ENCODE results near the gene TMEM150C.
"Not testable (repeated sequence)": the region's sequence is repeated elsewhere in the genome, so short reads cannot be mapped to it uniquely, and the experiment has no call there.

TMEM150C gene

DNA sequence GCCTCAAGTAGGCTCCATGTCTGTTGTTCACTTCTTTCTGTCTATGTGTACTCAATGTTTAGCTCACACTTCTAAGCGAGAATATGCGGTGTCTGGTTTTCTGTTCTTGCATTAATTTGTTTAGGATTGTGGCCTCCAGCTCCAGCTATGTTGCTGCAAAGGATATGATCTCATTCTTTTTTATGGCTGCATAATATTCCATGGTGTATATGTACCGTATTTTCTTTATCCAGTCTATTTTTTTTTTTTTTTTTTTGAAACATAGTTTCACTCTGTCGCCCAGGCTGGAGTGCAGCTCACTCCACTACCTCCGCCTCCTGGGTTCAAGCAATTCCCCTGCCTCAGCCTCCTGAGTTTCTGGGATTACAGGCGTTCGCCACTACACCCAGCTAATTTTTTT lies 5.7 kb upstream of the TMEM150C start:
- DNase-seq: no peak

GRCh38 chr4:82562564-82562854 lies 721 bp upstream of the TMEM150C start:
- no peak for DNase-seq

DNA sequence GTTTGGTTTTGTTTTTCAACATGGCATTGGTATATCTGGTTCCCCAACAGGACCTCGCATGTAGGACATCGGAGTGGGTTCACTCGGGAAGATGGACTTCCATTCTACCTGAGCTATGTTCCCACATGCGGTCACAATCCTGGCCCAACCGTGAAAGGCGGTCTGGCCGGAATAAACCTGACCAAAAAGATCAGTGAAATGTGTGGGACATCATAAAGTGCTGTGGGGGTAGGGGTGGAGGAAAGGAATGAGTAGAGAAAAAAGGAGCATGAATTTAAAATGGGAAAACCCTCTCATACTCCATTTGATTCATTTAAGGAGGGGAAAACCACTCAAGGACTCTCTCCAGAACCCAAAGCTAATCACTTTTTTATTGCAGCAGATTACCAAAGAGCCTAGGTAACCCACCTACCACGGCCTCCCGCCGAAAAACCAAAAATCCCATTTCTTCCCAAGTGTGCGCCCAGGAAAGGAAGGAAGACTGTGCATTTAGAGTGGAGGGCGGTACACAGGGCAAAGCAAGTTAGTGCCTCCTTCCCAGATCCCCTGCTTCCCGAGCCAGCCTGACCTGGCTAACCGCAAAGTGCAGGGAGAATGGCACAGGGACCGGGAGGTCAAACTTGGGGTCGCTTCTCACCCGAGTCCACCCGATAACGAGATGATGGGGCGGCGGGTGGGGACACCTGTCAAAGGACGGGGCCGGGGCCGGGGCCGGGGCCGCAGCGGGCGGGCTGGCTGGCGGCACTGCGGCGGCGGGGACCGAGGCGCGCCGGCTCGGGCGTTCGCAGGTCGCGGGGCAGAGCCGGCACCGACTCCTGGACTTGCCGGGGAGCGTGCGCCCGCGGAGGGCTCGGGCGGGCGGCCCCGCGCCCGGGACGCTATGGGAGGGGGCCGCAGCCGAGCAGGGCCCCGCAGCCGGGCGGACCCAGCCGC lies 669 bp downstream of the TMEM150C start:
- DNase-seq: no peak

DNA sequence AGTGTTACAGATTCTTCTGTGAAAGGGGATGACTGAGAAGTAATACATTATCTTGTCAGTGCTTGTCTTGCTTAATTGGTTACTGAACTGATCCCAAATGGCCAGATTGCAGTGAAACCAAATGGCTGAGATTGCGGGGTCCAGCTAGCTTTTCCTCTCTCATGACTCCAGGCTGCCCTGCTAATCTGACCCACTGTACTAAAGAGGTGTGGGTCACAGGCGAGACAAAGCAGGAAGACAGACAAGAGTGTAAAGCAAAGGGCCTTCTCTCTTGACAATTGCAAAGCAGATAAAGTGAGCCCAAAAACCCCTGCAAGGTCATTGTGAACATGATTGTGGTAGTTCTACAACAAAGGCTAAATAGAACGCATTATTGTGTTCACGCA lies 2.1 kb downstream of the TMEM150C start:
- no peak for DNase-seq

DNA sequence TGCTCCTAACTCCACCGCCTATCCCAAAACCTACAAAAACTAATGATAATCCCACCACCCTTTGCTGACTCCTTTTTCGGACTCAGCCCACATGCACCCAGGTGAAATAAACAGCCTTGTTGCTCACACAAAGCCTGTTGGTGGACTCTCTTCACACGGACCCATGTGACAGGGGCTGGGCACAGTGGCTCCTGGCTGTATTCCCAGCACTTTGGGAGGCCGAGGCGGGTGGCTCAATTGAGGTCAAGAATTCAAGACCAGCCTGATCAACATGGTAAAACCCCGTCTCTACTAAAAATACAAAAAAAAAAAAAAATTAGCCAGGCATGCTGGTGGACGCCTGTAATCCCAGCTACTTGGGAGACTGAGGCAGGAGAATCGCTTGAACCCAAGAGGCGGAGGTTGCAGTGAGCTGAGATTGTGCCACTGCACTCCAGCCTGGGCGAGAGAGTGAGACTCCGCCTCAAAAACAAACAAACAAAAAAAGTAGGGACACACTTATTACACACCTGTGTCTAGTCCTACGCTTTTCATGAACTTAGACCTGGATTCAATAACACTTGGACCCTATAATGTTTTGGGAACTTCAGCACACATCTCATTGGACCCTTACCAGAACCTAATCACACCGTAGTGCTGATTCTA lies 2.6 kb downstream of the TMEM150C start:
- DNase-seq: not testable (repeated sequence)

GRCh38 chr4:82555276-82555675 lies 6.5 kb downstream of the TMEM150C start:
- no peak for DNase-seq

GRCh38 chr4:82553020-82553419 lies 8.8 kb downstream of the TMEM150C start:
- no peak for DNase-seq

DNA sequence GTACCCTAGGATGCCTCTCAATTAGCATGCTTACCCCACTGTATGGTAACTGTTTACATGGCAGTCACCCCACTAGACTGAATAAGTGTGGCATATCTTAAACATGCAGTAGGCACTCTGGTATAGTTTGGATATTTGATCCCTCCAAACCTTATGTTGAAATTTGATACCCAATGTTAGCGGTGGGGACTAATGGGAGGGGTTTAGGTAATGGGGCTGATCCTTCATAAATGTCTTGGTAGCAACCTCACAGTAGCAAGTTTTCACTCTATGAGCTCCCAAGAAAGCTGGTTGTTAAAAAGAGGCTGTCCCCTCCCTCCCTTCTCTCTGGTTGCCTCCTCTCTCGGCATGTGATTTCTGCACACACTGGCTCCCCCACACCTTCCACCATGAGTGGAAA lies 10.1 kb downstream of the TMEM150C start:
- no peak for DNase-seq

DNA sequence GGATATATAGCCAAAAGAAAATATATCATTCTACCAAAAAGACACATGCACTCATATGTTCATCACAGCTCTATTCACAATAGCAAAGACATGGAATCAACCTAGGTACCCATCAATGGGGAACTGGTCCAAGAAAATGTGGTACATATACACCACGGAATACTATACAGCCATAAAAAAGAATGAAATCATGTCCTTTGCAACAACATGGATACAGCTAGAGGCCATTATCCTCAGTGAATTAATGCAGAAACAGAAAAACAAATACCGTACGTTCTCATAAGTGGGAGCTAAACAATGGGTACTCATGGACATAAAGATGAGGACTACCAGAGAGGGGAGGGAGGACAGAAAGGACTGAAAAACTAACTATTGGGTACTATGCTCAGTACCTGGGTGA lies 13.9 kb downstream of the TMEM150C start:
- DNase-seq: not testable (repeated sequence)

DNA sequence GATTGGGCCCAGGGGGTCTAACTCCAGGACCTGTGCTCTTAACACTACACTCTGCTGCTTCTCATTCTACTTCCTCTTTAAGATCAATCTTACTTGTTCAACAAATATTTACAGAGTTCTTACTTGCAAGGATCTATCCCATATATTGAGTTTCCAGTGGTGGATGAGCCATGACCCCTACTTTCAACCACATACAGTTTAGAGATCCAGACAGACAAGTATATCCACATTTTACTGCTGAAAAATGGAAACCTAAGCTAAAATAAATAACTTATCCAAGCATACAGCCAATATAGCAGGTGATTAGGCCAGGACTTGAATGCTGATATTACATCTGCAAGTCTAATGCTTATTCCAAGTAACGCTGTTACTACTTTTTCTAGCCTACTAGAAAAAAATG lies 18.7 kb downstream of the TMEM150C start:
- no peak for DNase-seq

DNA sequence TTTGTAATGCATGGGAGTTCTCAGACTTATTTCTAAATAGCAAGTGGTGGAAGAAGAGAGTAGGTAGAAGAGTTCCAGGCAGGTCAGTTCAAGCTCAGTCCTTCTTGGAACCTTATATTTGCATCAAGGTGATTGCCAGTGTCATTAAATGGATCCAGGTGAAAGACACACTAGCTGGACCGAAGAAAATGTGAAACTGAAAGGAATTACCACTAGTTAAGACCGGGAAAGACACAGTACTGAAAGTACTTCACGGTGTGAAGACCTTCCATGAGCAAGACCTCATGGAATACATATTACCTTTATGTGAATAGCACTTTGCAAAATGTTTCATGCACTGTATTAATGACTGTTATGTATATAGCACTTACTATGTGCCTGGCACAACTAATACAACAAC lies 19.1 kb downstream of the TMEM150C start:
- no peak for DNase-seq

- no peak for DNase-seq
These were observed 32.5 kb downstream of the TMEM150C start for GRCh38 chr4:82529322-82529721.

DNA sequence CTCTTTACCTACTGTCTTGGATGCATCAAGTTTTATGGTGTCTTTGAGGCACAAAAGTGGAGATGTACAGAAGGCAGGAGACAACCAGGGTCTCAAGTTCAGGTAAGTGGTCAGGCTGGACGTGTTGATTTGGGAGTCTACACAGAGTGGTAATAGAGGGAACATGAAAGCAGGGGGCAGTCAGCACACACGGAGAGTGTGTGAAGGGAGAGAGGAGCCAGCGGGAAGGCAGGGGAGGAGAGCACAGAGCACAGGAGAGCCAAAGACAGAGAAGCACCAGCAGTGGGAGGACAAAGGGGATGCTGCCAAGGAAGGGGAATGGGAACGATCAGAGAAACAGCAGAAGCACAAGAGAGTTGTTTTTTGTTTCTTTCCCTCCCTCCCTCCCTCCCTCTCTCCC lies 32.9 kb downstream of the TMEM150C start:
- DNase-seq: no peak

DNA sequence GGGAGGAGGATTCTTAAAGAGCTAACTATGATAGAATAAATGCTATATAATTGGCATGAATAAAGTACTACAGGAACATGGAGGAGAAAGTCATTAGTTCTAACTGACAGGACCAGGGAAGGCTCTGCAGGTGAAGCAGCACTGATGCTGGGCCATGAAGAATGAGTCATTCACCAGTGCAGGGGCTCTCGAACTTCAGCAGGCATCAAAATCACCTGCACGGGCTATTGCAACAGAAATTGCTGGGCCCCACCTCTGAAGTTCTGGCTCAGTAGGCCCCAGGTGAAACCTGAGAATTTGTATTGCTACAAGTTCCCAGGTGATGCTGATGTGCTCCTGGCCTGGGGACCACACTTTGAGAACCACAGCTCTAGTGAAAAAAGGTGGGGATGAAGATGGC lies 33.7 kb downstream of the TMEM150C start:
- no peak for DNase-seq

DNA sequence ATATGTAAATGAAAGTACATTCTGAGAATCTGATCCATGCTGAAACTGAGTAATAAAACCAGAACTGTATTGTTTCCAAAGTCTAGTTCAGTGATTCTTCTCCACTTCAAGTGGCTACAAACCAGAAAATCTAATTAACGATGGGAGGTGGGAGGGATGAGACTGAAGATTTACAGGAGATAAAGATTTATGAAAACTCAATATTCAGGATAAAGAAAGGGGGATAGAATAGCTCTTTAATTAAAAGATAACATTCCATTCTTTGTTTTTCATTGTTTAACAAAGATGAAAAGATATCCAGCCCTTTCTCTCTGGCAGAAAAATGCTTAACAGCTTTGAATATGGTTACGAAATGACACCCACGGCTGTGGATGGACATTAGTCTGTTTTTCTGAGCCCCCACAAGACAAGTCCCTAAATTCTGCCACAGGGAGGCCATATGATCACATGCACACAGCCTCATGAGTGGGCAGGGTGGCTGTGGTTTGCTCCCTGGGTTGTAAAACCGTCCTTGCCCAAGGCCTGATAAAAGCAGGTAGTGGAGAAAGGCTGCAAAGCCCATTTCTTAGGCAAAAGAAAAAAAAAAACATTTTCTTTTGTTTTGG lies 36.4 kb downstream of the TMEM150C start:
- no peak for DNase-seq

GRCh38 chr4:82524570-82525152 lies 37.1 kb downstream of the TMEM150C start:
- no peak for DNase-seq

GRCh38 chr4:82523179-82523578 lies 38.6 kb downstream of the TMEM150C start:
- no peak for DNase-seq

DNA sequence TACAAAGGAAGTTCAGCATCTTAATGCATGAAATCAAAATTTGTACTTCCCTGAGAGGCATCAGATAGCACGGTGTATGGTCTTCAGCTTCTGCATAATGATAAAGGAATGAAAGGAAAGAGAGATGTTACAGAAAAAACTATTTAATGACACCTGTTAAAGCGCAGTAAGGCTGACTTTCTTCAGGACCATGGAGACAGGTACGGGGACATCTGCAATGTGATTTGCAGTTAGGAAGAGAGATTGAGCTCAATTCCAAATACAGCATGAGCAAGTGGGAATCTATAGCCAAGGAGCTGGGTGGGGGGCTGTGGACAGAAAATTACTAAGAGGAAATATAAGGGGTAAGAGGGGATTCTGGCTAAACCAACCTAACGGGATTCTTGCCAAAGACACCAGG lies 39.3 kb downstream of the TMEM150C start:
- DNase-seq: no peak

GRCh38 chr4:82521283-82521682 lies 40.5 kb downstream of the TMEM150C start:
- DNase-seq: no peak

DNA sequence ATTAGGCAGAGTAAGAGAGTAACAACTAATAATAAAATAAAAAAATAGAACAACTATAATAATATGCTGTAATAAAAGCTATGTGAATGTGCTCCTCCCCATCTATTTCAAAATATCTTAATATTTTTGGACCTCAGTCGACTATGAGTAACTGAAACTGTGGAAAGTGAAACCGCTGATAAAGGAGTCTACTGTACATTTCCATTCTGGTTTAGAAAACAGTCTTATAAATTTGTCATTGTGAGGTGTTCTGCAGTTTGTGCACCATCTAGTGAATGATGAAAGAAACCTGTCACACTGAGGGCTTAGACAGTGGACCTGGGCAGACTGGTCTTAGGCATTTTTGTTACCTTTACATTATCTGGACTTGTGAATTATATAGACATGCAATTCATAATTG lies 42.0 kb downstream of the TMEM150C start:
- no peak for DNase-seq

GRCh38 chr4:82519072-82519471 lies 42.7 kb downstream of the TMEM150C start:
- no peak for DNase-seq

DNA sequence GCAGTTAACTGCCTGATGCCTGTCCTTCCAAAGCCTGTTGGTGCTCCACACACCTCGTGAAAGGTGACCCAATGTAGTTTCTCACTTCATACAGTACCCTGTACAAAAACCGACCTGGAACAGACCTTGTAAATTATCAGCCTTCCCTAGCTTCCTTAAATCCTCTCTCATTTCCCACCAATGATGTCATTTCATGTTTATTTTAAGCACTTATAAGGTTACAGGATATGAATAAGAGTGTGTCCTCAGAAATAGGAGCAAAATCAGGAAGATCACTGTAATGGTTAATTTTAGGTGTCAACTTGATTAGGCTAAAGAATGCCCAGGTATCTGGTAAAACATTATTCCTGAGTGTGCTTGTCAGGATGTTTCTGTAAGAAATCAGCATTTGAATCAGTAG lies 44.7 kb downstream of the TMEM150C start:
- no peak for DNase-seq

- no peak for DNase-seq
These were observed 46.1 kb downstream of the TMEM150C start for GRCh38 chr4:82515705-82516104.

DNA sequence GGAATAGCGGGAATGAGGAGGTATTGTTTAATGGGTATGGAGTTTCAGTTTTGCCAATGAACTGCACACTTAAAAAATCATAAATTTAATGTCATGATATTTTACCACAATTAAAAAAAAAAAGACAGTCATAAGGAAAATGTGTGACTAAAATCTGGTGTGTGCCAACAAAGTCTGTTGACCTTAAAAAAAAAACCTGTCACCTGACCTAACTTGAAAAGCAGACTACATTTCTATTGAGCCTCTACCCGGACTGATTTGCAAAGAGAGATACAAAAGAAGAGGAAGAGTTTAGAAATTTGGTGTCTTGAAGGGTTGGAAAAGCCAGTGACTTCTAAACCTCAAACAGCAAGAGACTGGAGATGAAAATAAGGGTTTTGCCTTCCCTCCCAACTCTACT lies 48.4 kb downstream of the TMEM150C start:
- DNase-seq: no peak

All from cerebellar nuclear complex (tissue), 1 donor.